HEK293T (cell line): ENCODE data around the gene SERPINE1.

ENCODE experiments used
- CTBP1 ChIP-seq: fragments of 450-650 bp; IDR thresholded peaks from 2 replicates; pipeline ENCODE4 v1.6.1; 2016; ENCODE audit warnings: borderline replicate concordance
- FOXA1 ChIP-seq: fragments of 450-650 bp; IDR thresholded peaks from 2 replicates; pipeline ENCODE4 v1.6.1; 2016; ENCODE audit warnings: mild to moderate bottlenecking
- FOXM1 ChIP-seq: fragments of 450-650 bp; IDR thresholded peaks from 2 replicates; pipeline ENCODE4 v1.6.1; 2017; ENCODE audit warnings: mild to moderate bottlenecking, borderline replicate concordance
- SUZ12 ChIP-seq: fragments of 450-650 bp; IDR thresholded peaks from 2 replicates; pipeline ENCODE4 v1.6.1; 2016; ENCODE audit warnings: mild to moderate bottlenecking
- TARDBP ChIP-seq: fragments of 450-650 bp; IDR thresholded peaks from 2 replicates; pipeline ENCODE4 v1.6.1; 2016

DNA sequence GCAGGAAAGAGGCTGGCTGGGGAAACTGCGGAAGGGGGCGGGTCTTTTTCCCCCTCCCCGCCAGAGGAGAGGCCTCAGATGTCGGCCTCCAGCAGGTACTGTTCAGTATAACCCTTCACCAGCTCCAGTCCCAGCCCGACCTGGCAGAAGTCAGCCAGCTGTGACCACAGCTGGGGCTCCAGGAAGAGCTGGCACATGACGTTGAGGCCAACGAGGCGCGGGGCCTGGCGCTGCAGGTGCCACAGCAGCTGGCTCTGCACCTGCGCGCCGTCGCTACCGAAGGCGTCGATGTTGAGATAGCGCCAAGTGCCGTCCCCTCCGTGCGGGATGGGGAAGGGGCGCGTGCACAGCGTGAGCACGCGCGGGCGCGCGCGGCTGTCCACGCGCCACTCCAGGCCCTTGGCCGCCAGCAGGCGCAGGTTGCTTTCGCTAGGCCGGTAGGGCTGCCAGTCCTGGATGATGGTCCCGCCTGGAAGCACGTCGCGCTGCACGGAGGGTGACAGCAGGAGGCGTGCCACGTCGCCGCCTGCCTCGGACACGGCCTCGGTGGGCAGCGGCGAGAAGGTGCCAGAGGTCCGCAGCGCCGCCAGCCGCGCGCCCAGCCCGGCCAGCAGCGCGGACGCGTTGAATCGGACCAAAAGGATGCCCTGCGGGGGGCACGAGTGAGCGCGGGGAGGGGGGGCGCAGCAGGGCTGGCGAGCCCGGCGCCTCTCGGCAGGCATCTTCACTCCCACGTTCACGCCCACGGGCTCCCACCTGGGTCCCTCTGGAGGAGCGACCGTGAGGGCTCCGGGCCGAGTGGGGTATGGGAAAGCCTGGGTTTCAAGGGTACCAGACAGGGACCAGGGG lies 45.3 kb downstream of the SERPINE1 start:
- TF ChIP-seq SUZ12 (no peak), TARDBP (no peak), FOXM1 (no peak), FOXA1 (no peak), CTBP1 (no peak)
